ENCODE data around the gene FAH. TPM values are rescaled to one million over a fixed set of nuclear protein-coding genes. Genes with fewer than 3 reads are reported as not detected.

FAH gene
- total RNA-seq, 4 donors from 2014 or later: 7.9 to 26.0 (median 10.1) TPM

- H3K4me3 ChIP-seq: no peak overlapping the region
- TF ChIP-seq, protein P1, sequence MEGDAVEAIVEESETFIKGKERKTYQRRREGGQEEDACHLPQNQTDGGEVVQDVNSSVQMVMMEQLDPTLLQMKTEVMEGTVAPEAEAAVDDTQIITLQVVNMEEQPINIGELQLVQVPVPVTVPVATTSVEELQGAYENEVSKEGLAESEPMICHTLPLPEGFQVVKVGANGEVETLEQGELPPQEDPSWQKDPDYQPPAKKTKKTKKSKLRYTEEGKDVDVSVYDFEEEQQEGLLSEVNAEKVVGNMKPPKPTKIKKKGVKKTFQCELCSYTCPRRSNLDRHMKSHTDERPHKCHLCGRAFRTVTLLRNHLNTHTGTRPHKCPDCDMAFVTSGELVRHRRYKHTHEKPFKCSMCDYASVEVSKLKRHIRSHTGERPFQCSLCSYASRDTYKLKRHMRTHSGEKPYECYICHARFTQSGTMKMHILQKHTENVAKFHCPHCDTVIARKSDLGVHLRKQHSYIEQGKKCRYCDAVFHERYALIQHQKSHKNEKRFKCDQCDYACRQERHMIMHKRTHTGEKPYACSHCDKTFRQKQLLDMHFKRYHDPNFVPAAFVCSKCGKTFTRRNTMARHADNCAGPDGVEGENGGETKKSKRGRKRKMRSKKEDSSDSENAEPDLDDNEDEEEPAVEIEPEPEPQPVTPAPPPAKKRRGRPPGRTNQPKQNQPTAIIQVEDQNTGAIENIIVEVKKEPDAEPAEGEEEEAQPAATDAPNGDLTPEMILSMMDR (IDR thresholded peaks at IDR 0.05): no peak
- TF ChIP-seq POLR2AphosphoS5 (IDR thresholded peaks at IDR 0.05) (no peak), EP300 (IDR thresholded peaks at IDR 0.05) (no peak), POLR2A (IDR thresholded peaks at IDR 0.05) (no peak)
- no peak for ATAC-seq
- H3K4me1 ChIP-seq: no peaks in the 10 kb centered on the region
- no peak overlapping the region for H3K27ac ChIP-seq
- no peaks in the 10 kb centered on the region for H3K9me3 ChIP-seq
- peaks cover 17% of the 10 kb centered on the region for H3K27me3 ChIP-seq
- WGBS, 2 donors (ENCODE audit: low coverage in 1 of 2): no CpG with 5 or more reads among the region's 2 CpGs
- H3K36me3 ChIP-seq: peaks cover 0 to 5% of the 10 kb centered on the region in 2 donors
These were observed 49.2 kb downstream of the FAH start for GRCh38 chr15:80202016-80202315.

DNA sequence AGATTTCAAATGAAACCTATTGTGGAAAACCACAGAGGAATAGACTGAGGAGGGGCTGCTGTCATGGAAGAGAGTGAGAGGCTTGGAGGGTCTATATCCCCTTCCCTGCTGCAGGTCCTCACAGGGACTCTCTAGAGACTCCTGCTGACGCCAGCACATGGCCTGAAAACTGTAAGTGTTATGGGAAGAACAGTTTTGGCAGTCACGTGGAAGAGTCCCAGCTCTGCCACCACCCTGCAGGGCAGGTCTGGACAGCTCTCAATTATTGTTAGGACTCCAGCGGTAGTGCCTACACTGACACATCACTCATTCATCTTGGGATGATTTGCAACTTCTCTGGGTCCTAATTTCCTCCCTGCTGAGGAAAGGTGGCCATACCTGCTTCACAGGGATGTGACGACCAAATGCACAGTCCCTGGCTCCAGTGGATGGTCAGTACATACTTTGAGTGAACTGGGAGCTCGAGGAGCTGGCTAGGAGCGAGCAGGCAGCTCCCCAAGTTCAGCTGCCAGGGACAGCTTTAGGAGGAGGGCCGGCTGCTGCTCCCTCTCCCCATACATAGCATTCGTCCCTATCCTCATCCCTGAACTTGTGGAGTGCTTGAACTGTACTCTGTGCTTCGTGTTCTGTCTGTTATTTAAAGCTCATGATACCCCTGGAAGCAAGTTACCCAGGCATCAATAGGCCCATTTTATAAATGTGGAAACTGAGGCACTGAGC, 50.0 kb downstream of the FAH start:
- no peak overlapping the region for H3K27ac ChIP-seq
- 10 to 14% methylated on average over 2 to 3 of the region's 9 CpGs for WGBS, 2 donors (ENCODE audit: low coverage in 1 of 2)
- no peaks in the 10 kb centered on the region for H3K9me3 ChIP-seq
- TF ChIP-seq, protein P1 (IDR thresholded peaks at IDR 0.05): no peak
- TF ChIP-seq EP300 (IDR thresholded peaks at IDR 0.05) (no peak), POLR2AphosphoS5 (IDR thresholded peaks at IDR 0.05) (no peak), POLR2A (IDR thresholded peaks at IDR 0.05) (no peak)
- H3K27me3 ChIP-seq: peaks cover 17% of the 10 kb centered on the region
- no peaks in the 10 kb centered on the region for H3K36me3 ChIP-seq
- H3K4me3 ChIP-seq: no peak overlapping the region
- no peaks in the 10 kb centered on the region for H3K4me1 ChIP-seq
- no peak for ATAC-seq

- H3K4me1 ChIP-seq: no peaks in the 10 kb centered on the region
These were observed 50.6 kb downstream of the FAH start for GRCh38 chr15:80203361-80203885.

GRCh38 chr15:80204231-80204630, 51.4 kb downstream of the FAH start:
- Histone ChIP-seq H3K9me3 (no peaks in the 10 kb centered on the region), H3K27me3 (peaks cover 24% of the 10 kb centered on the region), H3K36me3 (no peaks in the 10 kb centered on the region), H3K4me3 (no peak overlapping the region), H3K4me1 (no peaks in the 10 kb centered on the region), H3K27ac (no peak overlapping the region)
- ATAC-seq: no peak
- TF ChIP-seq POLR2A (IDR thresholded peaks at IDR 0.05): no peak
- TF ChIP-seq, protein P1 (IDR thresholded peaks at IDR 0.05): no peak
- no peak for TF ChIP-seq POLR2AphosphoS5 (IDR thresholded peaks at IDR 0.05)
- TF ChIP-seq EP300 (IDR thresholded peaks at IDR 0.05): no peak
- WGBS, 2 donors (ENCODE audit: low coverage in 1 of 2): 90 to 97% methylated on average over 4 of the region's 4 CpGs

More at GRCh38 chr15:80203361-80203885, 50.6 kb downstream of the FAH start:
- TF ChIP-seq POLR2A (IDR thresholded peaks at IDR 0.05): no peak
- TF ChIP-seq, protein P1 (IDR thresholded peaks at IDR 0.05): no peak
- TF ChIP-seq POLR2AphosphoS5 (IDR thresholded peaks at IDR 0.05): no peak
- no peak for TF ChIP-seq EP300 (IDR thresholded peaks at IDR 0.05)
- WGBS, 2 donors (ENCODE audit: low coverage in 1 of 2): 60 to 65% methylated on average over 1 to 3 of the region's 10 CpGs
- H3K9me3 ChIP-seq: no peaks in the 10 kb centered on the region
- peaks cover 17% of the 10 kb centered on the region for H3K27me3 ChIP-seq
- H3K27ac ChIP-seq: no peak overlapping the region
- no peak overlapping the region for H3K4me3 ChIP-seq
- H3K36me3 ChIP-seq: no peaks in the 10 kb centered on the region
- no peak for ATAC-seq

- H3K9me3 ChIP-seq: no peaks in the 10 kb centered on the region
- H3K27ac ChIP-seq: no peak overlapping the region
- H3K27me3 ChIP-seq: peaks cover 15% of the 10 kb centered on the region
- no peaks in the 10 kb centered on the region for H3K4me1 ChIP-seq
- H3K4me3 ChIP-seq: no peak overlapping the region
- H3K36me3 ChIP-seq: no peaks in the 10 kb centered on the region
- TF ChIP-seq POLR2AphosphoS5 (IDR thresholded peaks at IDR 0.05) (no peak), EP300 (IDR thresholded peaks at IDR 0.05) (no peak), POLR2A (IDR thresholded peaks at IDR 0.05) (no peak)
- TF ChIP-seq, protein P1 (IDR thresholded peaks at IDR 0.05): no peak
- no peak for ATAC-seq
- 59 to 64% methylated on average over 2 to 3 of the region's 3 CpGs for WGBS, 2 donors (ENCODE audit: low coverage in 1 of 2)
These were observed 55.1 kb downstream of the FAH start for GRCh38 chr15:80207887-80208286.
